HG02970 (cell line): ENCODE data around the gene CCDC89.
A peak's percentile ranks its signal among the peaks of the same experiment; 100 is the strongest.

Experiments used
- ATAC-seq: cut with Tn5 transposase; IDR thresholded peaks from one replicate; pipeline ENCODE4 v1.9.1; 2021; ENCODE audit warnings: mild to moderate bottlenecking, moderate library complexity, moderate number of reproducible peaks; ENCODE audit not compliant: unreplicated experiment, low FRiP score

The CCDC89 gene

DNA sequence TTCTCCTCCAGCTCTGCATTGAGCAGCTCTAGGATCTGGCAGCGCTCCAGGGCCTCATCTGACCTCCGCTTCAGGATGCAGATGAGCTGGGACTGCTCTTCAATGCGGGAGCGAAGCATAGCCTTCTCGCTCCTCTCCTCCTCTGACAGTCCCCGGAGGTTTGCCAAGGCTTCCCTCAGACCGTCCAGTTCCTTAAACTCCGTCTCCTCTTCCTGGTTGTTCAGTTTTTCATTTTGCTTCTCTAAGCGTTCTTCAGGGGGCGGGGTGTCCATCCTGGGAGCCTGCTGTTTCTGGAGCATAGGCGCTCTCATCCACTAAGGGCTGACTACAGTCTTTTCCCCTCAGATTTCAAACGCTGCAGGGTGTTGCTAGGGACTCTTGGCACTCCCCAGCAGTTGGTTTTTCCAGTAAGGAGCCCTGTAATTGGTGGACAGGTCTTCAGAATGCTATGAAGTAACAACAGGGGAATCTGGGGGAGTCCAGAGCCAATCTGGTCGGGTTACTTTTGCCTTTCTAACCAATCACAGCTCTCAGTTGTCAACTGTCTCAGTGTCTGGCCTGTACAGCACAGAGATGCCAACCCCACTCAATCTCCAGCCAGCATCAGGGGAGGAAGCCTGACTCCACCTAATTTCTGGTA lies at the start of gene CCDC89:
Gene CCDC89 (minus strand): TSS at position 376 of the 640 bp plus-strand sequence. CDS start 65 bp downstream, at position 311.
- ATAC-seq = no peak

DNA sequence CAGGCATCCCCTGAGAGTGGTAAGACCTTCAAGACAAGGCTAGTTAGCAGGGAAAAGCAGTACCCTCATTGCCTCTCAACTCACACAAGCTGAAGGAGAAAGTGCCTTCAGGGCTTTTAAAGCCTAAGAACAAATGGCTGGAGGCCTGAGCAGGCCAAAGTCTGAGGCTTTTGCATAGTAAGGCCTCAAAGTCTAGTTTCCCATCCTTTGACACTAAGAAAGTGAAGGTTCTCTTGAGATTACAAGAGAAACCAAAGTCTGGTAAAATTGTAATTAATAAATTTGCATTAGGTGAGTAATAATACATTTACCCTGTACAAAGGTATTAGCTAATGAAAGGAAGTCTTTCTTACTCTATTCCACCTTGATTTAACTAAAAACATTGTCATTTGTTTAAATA lies 47.0 kb upstream of the CCDC89 start:
- ATAC-seq = peak; percentile 71

DNA sequence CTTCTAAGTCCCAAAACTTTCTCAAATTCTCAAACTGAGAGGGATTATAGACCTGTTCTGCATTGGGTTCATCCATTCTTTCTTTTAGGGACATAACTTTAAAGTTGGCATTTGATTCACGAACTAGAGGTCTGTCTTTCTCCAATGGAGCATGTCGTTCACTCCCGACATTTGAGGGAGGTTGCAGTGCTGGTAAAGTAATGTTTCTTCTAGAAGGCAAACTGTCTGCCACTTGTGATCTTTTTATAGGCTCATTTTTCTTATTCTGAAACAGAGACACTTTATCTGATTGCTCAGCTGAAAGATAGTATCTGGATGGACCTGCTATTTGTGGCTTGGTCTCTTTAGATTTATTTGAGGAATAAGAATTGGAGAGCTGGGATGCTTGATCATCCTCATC lies 40.4 kb upstream of the CCDC89 start:
- ATAC-seq = no peak

DNA sequence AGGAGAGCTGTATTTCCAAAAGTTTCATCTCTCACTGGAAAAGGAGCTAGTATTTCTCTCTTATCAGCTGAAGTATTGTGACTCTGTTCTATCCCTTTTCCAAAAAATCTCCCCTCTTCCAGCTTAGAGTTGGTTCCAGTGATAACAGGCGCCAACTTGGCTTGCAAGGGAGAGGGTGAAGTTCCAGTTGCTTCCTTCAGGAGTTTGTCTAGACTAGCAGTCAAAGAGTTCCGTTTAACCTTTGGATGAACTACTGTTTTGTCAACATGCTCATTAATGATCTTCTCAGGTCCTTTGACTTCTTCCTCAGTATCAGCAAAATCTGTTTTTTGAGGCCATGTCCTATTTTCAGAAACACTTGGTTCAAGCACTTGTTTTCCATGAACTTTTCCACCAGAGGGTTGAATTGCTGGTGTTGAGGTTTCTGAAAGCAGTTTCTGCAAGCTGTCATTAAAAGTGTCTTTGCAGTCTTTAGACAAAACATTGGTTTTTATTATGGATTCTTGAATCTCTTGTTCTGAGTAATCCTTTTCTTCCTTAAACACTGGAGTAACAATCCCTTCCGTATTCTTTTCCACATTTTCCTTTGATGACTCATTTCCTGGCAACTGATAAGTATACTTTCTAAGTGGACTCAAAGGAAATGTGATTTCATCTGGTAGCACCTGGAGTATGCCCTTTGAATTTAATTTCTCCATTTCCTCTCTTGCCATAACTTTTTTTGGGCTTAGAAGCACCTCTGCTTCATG lies 39.7 kb upstream of the CCDC89 start:
- ATAC-seq = no peak

DNA sequence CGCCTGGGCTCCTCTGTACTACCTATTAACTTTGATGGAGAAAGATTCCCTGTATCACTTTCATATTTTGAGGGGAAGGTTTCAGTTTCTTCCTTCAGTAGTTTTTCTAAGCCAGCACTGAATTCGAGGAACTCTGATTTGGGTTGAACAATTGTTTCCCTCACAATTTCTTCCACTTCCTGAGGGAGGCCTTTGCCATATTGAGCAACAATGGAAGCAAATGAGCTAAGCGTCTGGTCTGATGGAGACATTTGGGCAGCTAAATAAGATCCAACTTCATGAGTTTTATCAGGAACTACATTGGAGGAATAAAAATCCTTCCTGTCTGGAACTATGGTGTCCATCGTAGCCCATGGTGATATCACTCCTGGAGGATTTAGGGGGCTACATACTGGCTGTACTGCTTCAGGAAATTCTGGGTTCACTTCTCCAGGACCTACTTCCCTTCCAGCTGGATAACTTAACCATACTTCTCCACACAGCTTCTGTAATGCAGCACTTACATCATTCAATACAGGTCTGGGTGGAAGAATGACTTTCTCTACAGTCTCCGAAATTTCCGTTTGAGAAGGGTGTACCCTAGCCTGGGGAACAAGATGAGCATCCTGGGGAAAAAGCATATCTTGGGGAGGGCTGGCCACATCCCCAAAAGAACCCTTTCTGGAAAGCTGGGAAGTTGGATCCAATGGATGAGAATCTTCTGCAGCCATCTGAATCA lies 38.9 kb upstream of the CCDC89 start:
- no peak for ATAC-seq

DNA sequence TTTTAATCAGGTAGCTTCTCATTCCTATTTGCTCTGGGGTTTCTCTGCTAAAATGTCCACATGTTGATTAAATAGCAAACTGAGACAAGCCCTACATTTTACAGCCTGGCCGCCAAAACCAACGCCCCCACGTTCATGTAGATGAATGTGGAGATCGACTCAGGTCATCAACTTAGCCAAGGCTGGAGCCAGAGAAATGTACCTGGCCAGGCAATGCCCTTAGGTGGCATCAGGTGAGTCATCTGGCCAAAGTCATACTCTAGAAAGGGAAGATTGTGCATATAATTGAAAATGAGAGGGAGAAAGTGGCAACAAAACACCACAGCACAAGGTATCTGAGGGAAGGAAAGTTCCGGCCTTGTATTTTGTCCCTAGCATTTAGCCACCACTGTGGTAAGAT lies 37.1 kb upstream of the CCDC89 start:
- no peak for ATAC-seq

DNA sequence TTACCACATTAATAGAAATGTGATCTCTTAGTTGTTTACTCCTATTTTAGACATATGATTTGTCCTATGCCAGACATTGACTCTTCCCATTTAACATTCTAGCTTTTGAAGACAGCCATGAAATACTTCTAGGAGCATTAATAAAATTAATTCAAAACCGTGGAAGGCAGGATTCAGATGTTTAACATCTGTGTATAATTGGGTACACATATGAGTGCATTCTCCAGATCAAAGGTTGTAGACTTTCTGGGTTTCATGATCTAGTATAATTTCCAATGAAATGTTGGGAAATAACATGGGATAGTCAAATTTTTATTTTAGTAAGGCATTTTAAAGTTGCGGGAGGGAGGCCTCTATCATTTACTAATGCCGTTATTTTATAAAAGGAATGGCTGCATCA lies 35.2 kb upstream of the CCDC89 start:
- ATAC-seq = no peak

DNA sequence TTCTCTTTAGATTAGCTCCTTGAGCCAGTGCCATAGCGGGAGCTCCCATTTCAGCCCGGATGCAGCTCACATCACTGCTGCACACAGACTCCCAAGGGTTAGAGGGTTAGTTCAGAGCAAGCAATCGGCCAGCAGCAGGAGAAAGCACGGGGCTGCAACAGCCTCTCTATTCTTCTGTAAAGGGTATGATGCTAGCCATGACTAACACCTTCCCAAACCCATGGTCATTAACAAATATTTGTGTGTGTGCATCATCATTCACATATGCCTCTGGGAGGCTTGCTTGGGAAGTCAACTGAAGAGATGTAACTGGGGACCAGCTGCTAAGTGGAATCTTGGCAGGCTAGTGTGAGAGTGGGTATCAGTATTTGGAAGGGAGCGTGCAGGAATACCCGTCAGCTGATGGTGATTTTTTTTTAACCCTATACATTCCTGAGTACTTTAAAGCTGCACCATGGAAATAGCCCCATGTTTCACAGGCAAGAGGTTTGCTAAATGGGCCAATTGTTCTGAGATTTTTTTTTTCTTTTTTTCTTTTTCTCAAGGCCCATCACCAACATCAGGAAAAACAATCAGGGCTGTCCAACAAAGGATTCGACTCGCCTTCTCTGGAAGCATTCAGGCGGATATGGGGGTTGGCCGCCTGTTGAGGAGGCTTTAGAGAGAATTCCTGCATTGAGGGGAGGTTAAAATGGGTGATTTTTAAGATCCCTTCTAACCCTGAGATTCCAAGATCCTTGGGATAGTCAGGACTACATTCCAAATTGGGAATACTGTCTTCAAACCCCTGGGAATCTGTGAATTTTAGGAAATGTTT lies 33.2 kb upstream of the CCDC89 start:
- no peak for ATAC-seq

DNA sequence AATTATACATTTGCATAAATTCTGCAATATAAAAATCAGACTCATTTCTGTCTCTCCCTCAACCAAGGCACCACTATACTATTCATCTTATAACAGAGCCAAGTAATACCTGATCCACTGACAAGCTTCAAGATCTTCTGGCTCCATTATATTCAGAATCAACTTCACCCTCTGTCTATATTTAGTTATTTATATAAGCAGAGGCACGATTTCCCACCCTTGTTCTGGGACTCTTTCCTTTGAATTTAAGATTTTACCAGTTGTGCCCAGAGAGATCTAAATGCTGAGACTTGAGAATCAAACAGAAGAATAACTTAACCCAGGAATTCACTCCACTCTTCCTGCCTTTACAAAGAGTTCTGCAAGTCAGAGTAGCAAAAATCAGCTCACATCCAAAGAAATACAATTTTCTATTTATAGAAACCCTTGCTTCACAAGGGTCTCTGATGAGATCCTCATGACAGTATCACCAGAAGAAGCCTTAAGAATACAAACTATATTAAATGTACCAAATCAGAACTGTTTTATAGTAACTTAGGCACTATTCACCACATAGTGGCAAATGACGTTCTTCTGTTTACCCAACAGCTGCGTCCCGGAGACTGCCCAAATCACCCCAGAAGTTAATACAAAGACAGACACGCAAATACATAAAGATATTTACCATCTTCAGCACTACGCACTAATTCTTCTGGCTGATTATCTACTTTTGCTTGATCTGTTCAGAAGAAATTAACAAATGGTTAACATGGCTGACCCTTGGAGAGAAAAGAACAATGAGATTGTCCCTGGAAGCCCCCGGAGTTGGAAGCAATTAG lies 32.3 kb upstream of the CCDC89 start:
- no peak for ATAC-seq

DNA sequence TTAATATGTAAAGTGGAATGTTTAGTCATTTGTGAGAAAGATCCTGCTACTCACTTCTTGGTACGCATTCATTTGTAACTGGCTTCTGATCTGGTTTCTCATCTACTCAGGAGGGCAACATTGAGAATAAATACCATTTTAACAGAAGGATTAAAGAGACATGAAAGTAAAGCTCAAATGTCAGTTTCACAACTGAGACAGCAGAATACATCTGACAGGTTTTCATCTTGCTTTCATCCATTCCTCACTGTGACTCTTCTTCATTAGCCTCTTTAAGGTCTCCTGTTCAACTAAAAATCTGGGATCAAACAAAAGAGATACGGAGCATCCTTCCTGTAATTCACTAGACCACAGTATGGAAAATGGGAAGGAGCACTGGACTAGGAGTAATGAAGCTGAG lies 31.4 kb upstream of the CCDC89 start:
- no peak for ATAC-seq

DNA sequence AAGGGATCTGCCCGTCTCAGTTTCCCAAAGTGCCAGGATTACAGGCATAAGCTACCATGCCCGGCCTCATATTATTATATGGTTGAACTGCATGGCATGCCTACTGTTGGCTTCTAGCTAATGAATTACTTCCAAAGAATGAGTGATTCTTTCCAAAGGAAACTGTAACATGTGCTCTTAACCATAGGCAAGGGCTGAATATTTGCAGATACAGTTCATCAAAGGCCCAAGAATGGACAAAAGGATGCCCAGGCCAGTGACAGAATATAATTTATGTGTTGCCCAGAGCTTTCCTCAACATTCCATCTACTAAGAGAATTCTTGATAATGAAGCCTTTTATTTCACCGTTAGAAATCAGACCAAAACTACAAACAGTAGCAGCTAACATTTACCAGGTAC lies 27.0 kb upstream of the CCDC89 start:
- ATAC-seq = no peak

DNA sequence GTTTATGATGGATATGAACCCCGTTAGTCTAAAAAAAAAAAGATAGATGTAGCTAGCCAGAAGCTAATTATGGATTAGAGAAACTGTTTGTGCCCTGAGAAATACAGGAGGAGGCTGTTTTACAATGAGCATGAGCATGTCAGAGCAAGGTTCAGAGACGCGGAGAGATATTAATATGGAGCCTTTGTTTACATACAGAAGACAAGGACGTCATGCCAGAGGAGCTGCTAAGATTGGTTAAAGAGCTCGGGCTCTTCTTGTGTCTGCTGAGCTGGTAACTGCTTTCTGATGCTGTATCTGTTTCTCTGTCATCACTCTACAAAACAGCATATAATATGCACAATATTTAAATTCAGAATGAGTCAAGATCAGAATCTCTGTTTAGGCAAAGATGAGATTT lies 24.9 kb upstream of the CCDC89 start:
- no peak for ATAC-seq

DNA sequence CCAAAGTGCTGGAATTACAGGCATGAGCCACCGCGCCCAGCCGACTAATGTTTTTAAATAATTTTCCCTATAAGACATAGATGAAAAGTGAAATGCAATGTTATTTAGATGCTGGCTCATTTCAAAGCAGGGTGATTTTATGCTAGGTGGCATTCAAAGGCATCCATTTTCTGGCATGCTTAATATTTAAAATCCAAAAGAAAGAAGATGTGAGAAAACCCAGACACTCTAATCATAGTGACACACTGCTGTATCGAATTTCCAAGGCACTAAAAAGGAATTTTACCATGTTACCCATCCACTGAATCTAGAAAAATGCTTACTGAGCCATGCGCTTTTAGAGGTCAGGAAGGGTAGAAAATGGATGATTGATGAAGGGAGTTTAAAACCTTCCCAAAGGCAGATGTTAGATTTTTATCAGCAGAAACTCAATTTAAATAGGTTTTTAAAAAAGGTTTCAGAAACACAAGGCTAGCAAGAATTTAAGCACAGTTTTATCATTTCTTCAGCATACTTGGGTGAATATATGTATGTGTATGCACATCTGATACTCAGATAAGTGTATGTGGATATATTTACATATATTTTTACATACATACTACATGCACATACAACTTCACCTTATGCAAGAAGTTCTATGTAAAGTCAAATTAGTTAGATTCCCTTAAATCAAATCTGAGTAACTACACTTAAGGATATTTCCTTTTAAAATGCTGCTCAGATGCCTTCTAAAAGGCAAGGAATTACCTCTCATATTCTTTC lies 24.1 kb upstream of the CCDC89 start:
- no peak for ATAC-seq

DNA sequence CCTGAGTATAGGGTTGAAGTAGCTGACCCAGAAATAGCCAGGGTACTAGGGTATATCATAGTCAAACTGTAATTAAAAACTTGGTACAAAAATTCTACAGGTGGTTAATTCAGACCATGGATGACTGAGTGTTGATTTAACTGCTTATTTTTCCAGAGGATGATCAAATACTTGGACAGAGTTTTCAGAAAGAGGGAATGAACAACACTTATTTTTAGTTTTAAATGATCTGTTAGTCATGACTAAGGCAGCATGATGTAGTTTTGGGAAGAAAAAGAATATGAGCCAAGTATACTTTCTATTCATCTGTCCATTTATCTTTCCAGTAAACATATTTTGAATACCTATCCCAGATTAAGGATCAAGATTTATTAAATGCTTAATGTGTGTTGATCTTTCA lies 19.8 kb upstream of the CCDC89 start:
- ATAC-seq = no peak

DNA sequence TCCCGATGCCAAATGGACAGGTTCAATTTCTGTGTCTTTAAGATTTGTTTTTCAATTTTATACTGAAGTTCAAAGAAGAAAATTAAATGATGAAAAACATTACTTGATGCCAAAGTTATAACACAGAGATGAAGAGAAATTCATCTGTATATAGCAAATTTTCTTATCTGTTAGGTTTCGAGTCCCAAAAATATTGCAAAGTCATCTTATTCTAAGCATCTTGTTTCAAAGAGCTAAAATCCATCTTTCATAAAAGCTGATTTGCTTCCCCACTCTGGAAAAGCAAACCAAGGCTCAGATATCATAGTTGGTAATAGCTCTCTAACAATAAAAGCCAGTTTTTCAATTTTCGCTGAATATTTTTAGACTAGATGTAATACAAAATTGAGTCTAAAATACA lies 19.0 kb upstream of the CCDC89 start:
- no peak for ATAC-seq

DNA sequence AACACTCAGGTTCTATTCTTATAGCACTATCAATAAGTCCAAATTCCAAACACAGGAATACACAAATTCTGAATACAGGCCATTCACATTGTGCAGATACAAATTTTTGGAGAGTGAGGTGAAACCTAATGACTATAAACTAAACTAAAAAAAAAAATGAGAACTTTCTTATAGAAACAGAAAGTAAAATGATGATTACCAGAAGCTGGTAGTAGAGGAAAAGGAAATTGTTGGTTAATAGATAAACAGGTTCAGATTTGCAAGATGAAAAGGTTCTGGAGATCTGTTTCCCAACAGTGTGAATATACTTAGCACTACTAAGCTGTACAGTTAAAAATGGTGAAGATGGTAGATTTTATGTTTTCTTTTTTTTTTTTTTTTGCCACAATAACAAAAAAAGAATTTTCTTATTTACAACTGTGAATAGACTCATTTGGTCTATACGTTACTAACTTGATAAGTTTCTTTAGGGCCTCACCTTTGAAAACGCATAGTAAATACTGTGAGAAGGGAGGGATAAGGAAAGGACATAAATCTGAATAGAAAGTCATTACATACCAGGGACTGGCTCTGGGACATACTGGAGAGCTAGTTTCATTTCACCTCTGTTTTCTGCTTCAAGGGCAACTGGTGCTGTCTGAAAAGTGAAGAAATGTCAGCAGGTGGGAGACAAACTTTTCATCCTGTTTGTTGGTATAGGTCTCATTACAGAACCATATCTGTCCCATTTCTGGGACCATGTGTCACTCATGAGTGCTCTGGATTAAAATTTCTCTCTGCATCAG lies 14.2 kb upstream of the CCDC89 start:
- ATAC-seq = peak; percentile 82

DNA sequence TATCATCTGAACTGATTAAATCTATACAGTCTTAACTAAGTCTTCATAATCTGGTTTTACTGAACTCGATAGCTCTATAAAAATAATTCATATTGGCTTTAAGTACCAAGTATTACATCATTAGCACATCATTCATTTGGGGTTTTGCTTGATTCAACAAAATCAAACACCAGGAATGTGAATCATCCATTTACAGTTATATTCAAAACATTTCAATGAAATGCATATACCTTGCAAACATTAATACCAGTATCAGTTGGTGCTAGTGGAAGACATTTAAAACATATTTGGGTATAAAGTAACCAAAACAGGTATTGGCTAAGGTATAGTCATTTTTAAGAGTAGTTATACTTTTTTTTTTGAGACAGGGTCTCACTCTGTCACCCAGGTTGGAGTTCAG lies 12.2 kb upstream of the CCDC89 start:
- no peak for ATAC-seq

DNA sequence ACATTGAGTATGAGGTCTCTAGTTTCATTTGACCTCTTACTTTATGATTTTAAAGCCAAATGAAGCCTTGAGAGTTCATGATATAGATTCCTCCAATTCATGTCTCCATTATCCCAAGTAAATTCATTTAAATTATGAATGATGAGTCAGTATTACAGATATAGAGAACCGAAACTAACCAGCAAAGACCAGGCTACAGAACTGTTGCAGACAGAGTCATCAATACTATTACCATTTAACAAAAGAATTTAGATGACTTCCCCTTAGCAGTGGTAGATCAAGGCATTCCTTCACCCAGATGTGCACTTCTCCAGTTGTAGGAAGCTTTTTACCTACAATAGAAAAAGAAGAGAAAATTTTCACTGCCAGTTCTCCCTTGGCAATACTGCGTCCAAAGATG lies 11.8 kb upstream of the CCDC89 start:
- ATAC-seq = no peak

DNA sequence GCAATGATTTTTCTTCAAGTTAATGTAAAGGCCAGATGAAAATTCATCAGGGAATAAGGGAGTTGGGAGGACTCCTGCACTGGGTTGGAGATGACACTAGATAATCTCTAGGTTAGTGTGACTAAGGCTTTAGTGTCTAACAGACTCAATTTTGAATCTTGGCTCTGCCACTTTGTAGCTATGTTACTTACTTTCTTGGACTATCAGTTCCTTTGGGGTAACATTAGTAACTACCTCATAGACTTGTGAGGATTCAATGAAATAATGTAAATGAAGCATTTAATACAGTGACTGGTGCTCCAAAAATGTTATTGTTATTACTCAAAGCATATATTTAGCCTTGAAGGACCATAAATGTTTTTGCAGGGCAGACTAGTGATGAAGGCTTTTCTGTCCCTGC lies 9.6 kb upstream of the CCDC89 start:
- ATAC-seq = no peak
